Nasal cavity respiratory epithelium epithelial cell of viscerocranial mucosa (primary cell): ENCODE results near the gene MCTP1. TPM values are rescaled to one million over a fixed set of nuclear protein-coding genes. Genes with fewer than 3 reads are reported as not detected.

ENCODE experiments used
- total RNA-seq: library from RNA; depleted of rRNA; stranded (reverse); fragments of >200 nt; gene quantifications from 2 replicates; pipeline ENCODE4 v1.2.3, GENCODE V29; 2014

MCTP1 gene
- total RNA-seq: 12.3 and 14.1 TPM in 2 replicates

GRCh38 chr5:95284572-95285408 lies at the start of gene MCTP1:
TSS of gene MCTP1 (minus strand) at chr5:95285094.

Other genes starting within 250 kb of the MCTP1 start
- not detected in 2 replicates for gene FAM81B, start 106.3 kb upstream of the MCTP1 start, total RNA-seq